Heart right ventricle (tissue), 16 donors: ENCODE data around the gene ABHD8. TPM values are rescaled to one million over a fixed set of nuclear protein-coding genes. Genes with fewer than 3 reads are reported as not detected.

Experiments used
- ATAC-seq, 8 donors: fragments of 200-7000 bp; cut with Tn5 transposase; one replicate each; pipeline ENCODE4 v1.9.1; 2020; ENCODE audit warnings: mild to moderate bottlenecking in 8 of 8, moderate library complexity in 8 of 8, moderate number of reproducible peaks in 1 of 8
- DNase-seq, 2 donors: peaks; one replicate each; pipeline ENCODE4 v3.0.0-alpha.2; 2020
- H3K27ac ChIP-seq, 10 donors: fragments of 200-600 bp; sonication (generic) in 2 of 10; one replicate each; pipeline versions ENCODE4 v1.5.0 to v1.8.0; 2020 to 2022; ENCODE audit warnings: mild to moderate bottlenecking in 3 of 10
- H3K27me3 ChIP-seq, 7 donors: fragments of 200-600 bp; one replicate each; pipeline ENCODE4 v1.8.0; 2021 to 2022; ENCODE audit warnings: mild to moderate bottlenecking in 2 of 7
- H3K36me3 ChIP-seq, 9 donors: fragments of 200-600 bp; sonication (generic) in 1 of 9; one replicate each; pipeline versions ENCODE4 v1.5.0 to v1.8.0; 2020 to 2022; ENCODE audit warnings: mild to moderate bottlenecking in 2 of 9
- H3K4me1 ChIP-seq, 9 donors: fragments of 200-600 bp; sonication (generic) in 1 of 9; one replicate each; pipeline versions ENCODE4 v1.5.0 to v1.8.0; 2020 to 2022; ENCODE audit warnings: mild to moderate bottlenecking in 4 of 9
- H3K4me3 ChIP-seq, 10 donors: fragments of 200-600 bp; sonication (generic) in 2 of 10; one replicate each; pipeline versions ENCODE4 v1.5.0 to v1.8.0; 2020 to 2022; ENCODE audit warnings: mild to moderate bottlenecking in 7 of 10, moderate library complexity in 2 of 10
- H3K9me3 ChIP-seq, 11 donors: fragments of 200-600 bp in 10 of 11; sonication (generic) in 2 of 11; one replicate each; pipeline versions ENCODE4 v1.5.0 to v1.8.0; 2013 to 2022; ENCODE audit warnings: mild to moderate bottlenecking in 2 of 11, control low read depth in 1 of 11, moderate library complexity in 1 of 11
- CTCF ChIP-seq, 9 donors: fragments of 200-600 bp; sonication (generic) in 2 of 9; IDR thresholded peaks; one replicate each; pipeline versions ENCODE4 v1.5.0 to v1.8.0; 2021 to 2022; ENCODE audit warnings: antibody characterized with exemption in 9 of 9, mild to moderate bottlenecking in 5 of 9, moderate library complexity in 1 of 9
- WGBS, 2 donors: extraction: QIAGEN DNeasy Blood & Tissue Kit; methylation state at CpG; one replicate each; pipeline ENCODE4 v1.1.7; 2013; ENCODE audit warnings: inconsistent platforms in 1 of 2; 5-methylcytosine and 5-hydroxymethylcytosine counted together
- intact Hi-C, 10 donors: fragments of 100-400 bp; cut with DNase I; formaldehyde crosslinking; loops; one replicate each; pipeline versions ENCODE4 v1.11.1 to v1.14.2; 2022
- polyA plus RNA-seq, 2 donors: library from polyadenylated mRNA; stranded (reverse); fragments of 200-250 nt; gene quantifications; one replicate each; pipeline ENCODE4 v1.2.3, GENCODE V29; 2013
- total RNA-seq, 10 donors: library from RNA; stranded (reverse); fragmentation: NEBNext Ultra II Directional in 3 of 10; extraction: Animal tissue kit (Norgen Biotek cat#: 25700) in 3 of 10; gene quantifications; one replicate each; pipeline versions ENCODE4 v1.2.1 to v1.2.4, GENCODE V29; 2021 to 2023
- donor health status: Arrhythmogenic right ventricular cardiomyopathy.
- donor health status: ischemic (EF 13 %, LVEDD 7.1; RV severe dilation, severe dysfunction).
- donor health status: healthy with polysubstance abuse.
- donor health status: DM: no; HTN: yes; CAD: no.
- donor health status: DM: no; HTN: no; CAD: no.
- donor health status: ischemic (EF 25% LVEDD 6.9; RV normal size, moderate dysfunction).
- donor health status: ischemic (EF 25% LVEDD 5.7; RV mildly dilated, moderate dysfunction).
- donor health status: healthy.
- donor health status: DM: yes; HTN: yes; CAD: no.
- donor health status: Ischemic cardiomyopathy.
- donor health status: ischemic (EF 35%, LVEDD 5.7; RV mildly dilated, moderate dysfunction).
- donor health status: nonischemic (EF 11% LVEDD 7.7; RV severe dilation, severe dysfunction).
- donor health status: DM: yes; HTN: yes; CAD: no.
- donor health status: PGD.
- donor health status: ischemic (EF 29% LVEDD 5.4; RV normal size, mild dysfunction).
- donor health status: nonischemic (EF 23%, LVEDD 6.1; RV moderate dilation, normal function).

The ABHD8 gene
- total and polyA plus RNA-seq, 12 donors: 6.0 to 16.9 (median 8.2) TPM

DNA sequence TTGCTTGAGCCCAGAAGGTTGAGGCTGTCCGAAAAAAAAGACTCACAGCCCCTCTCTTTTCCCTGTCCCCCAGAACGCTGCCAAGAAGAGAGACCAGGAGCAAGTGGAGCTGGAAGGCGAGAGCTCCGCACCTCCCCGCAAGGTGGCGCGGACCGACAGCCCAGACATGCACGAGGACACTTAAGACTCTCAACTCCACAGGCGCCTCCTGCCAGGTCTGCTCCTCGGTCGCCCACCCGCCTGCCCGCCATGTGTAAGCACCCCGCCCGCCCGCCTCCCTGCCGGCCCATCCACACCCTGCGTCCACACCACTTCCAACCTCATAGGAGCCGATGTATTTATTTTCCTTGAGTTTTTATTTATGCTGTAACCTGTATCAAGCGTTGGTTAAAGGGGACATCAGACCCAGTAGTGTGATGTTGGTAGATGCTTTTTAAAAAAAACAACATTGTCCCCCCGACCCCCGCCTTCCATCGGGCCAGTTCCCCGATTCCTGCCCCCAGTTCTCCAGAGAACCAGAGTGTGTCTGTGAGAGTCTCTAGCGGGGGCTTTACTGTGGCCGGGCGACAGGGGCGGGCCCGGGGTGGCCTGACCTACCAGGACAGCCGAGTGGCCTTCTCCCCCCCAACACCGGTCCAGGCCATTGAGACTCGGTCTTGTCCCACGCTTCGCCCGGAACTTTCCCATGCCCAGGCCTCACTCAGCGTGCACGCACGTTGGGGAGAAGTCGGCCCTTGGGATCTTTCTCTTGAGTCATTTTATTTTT lies 16.4 kb upstream of the ABHD8 start:
- H3K4me1 ChIP-seq: peaks cover 0 to 7% (median 0%) of the 10 kb centered on the region in 9 donors
- no peak for TF ChIP-seq CTCF (IDR thresholded peaks at IDR 0.05)
- intact Hi-C loops: no loop called here
- no peak overlapping the region for H3K27ac ChIP-seq
- 94% methylated on average over 40 of the region's 40 CpGs for WGBS, 2 donors
- H3K36me3 ChIP-seq: peaks cover 0 to 82% (median 29%) of the 10 kb centered on the region in 9 donors
- ATAC-seq (no peak), DNase-seq (no peak)
- no peaks in the 10 kb centered on the region for H3K27me3 ChIP-seq
- no peaks in the 10 kb centered on the region for H3K9me3 ChIP-seq
- H3K4me3 ChIP-seq: no peak overlapping the region

- H3K36me3 ChIP-seq: peaks cover 0 to 88% (median 32%) of the 10 kb centered on the region in 9 donors
- no peaks in the 10 kb centered on the region for H3K9me3 ChIP-seq
- H3K4me3 ChIP-seq: no peak overlapping the region
- no peaks in the 10 kb centered on the region for H3K27me3 ChIP-seq
- ATAC-seq (no peak), DNase-seq (no peak)
- intact Hi-C loops: no loop called here
- 79 to 83% methylated on average over 6 of the region's 6 CpGs for WGBS, 2 donors
- no peak overlapping the region for H3K27ac ChIP-seq
- peaks cover 0 to 2% (median 0%) of the 10 kb centered on the region in 9 donors for H3K4me1 ChIP-seq
- TF ChIP-seq CTCF (IDR thresholded peaks at IDR 0.05): no peak
Observed at GRCh38 chr19:17318966-17319365, 15.7 kb upstream of the ABHD8 start.

GRCh38 chr19:17314007-17314593 lies 10.9 kb upstream of the ABHD8 start:
- intact Hi-C loops: no loop called here
- DNase-seq (no peak), ATAC-seq (no peak)
- H3K4me3 ChIP-seq: no peak overlapping the region
- H3K27me3 ChIP-seq: no peaks in the 10 kb centered on the region
- H3K9me3 ChIP-seq: no peaks in the 10 kb centered on the region
- H3K36me3 ChIP-seq: peaks cover 0 to 61% (median 21%) of the 10 kb centered on the region in 9 donors
- H3K27ac ChIP-seq: no peak overlapping the region
- peaks cover 5 to 29% (median 25%) of the 10 kb centered on the region in 9 donors for H3K4me1 ChIP-seq
- 90 to 92% methylated on average over 19 of the region's 19 CpGs for WGBS, 2 donors
- TF ChIP-seq CTCF (IDR thresholded peaks at IDR 0.05): no peak

DNA sequence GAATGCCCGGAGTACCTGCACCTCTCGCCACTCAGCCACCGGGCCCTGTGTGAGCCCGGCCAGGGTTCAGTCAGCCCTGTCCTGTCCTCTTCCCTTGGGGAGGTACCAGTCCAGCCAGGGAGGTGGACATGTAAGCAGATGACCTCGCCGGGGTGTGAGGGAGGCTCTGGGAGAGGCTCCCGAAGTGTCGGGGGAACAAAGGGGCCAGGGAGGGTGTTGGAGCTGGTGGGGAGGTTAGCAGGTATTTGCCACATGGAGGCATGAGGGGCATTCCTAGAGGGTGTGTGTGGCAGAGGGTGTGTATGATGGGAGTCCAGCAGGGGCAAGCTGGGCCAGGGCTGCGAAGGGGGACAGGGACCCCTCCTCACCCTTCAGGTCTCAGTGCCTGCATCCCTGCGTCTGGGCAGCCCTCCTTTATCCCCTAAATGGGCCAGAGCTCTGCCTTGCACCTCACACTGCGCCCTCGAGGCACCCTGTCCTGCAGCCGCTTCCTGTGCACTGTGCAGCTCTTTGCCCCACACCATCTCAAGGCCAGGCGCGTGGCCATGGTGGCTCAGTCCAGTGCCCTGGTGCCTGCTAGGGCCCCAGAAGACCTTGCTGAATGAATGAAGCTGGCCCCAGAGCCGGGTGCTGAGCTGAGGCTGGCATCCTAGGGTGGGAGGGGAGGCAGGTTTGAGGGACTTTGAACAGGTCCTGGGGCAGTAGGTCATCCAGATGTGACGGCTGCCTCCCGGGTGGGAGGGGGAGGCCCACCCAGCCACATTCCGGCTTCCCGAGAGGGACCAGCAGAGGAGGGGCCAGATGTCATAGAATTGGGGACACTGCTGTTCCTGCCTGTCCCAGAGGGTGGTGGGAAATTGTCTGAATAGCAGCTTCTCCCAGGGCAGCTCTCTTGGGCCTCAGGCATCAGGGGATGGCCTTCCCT lies 9.2 kb upstream of the ABHD8 start:
- no peak for DNase-seq
- TF ChIP-seq CTCF (IDR thresholded peaks at IDR 0.05): no peak
- no peak for ATAC-seq
- Histone ChIP-seq H3K4me1 (peaks cover 5 to 42% (median 28%) of the 10 kb centered on the region in 9 donors), H3K36me3 (peaks cover 0 to 46% (median 21%) of the 10 kb centered on the region in 9 donors), H3K9me3 (no peaks in the 10 kb centered on the region), H3K4me3 (no peak overlapping the region), H3K27me3 (no peaks in the 10 kb centered on the region), H3K27ac (no peak overlapping the region)
- WGBS, 2 donors: 85 to 86% methylated on average over 20 of the region's 20 CpGs
- intact Hi-C loops: no loop called here
